IMR-90 (cell line): ENCODE data around the gene CTSC. TPM values are rescaled to one million over a fixed set of nuclear protein-coding genes. Genes with fewer than 3 reads are reported as not detected.
A peak's percentile ranks its signal among the peaks of the same experiment; 100 is the strongest.

Experiments
- ATAC-seq: fragments of 200-7000 bp; cut with Tn5 transposase; 2 replicates; pipeline ENCODE4 v1.9.1; 2020; ENCODE audit warnings: low read depth, mild to moderate bottlenecking, moderate library complexity
- BruUV-seq: library from RNA; stranded (reverse); fragments of 400-500 nt; replicated peaks from 2 replicates; lab custom pipeline; 2021; lab: Mats Ljungman, UMichigan
- CTCF ChIA-PET: fragments of 300-600 bp; formaldehyde crosslinking; extraction: SDS; loops from one replicate; lab custom pipeline; 2021; ENCODE audit warnings: antibody characterized with exemption; lab: Yijun Ruan, JAX
- POLR2A ChIA-PET: fragments of 300-600 bp; sonication (Branson Sonifier 250); formaldehyde crosslinking; loops from one replicate; lab custom pipeline; 2022; ENCODE audit warnings: antibody characterized with exemption; ENCODE audit not compliant: unreplicated experiment; lab: Charles Lee
- DNase-seq: peaks from one replicate; pipeline ENCODE4 v3.0.0; 2013
- H2AFZ ChIP-seq: replicated peaks from 2 replicates; pipeline ENCODE3; 2013; ENCODE audit warnings: low read length, mild to moderate bottlenecking; ENCODE audit not compliant: poor library complexity
- H2AK5ac ChIP-seq: 2 replicates; pipeline ENCODE4 v1.6.1; 2013; ENCODE audit warnings: low read depth, low read length, inconsistent platforms
- H2AK9ac ChIP-seq: replicated peaks from 2 replicates; pipeline ENCODE3; 2013; ENCODE audit warnings: mild to moderate bottlenecking, low read depth, low read length, moderate library complexity; ENCODE audit not compliant: poor library complexity
- H2BK120ac ChIP-seq: 2 replicates; pipeline ENCODE4 v1.6.1; 2013; ENCODE audit warnings: low read depth, low read length, inconsistent platforms
- H2BK15ac ChIP-seq: 3 replicates; pipeline ENCODE4 v1.6.1; 2013; ENCODE audit warnings: low read depth, low read length, inconsistent platforms
- H2BK20ac ChIP-seq: 2 replicates; pipeline ENCODE4 v1.6.1; 2013; ENCODE audit warnings: low read depth, mild to moderate bottlenecking, inconsistent platforms, low read length, moderate library complexity
- H2BK5ac ChIP-seq: 2 replicates; pipeline ENCODE4 v1.6.1; 2013; ENCODE audit warnings: mild to moderate bottlenecking, low read depth, low read length, inconsistent platforms; ENCODE audit not compliant: poor library complexity, severe bottlenecking
- H3K14ac ChIP-seq: replicated peaks from 2 replicates; pipeline ENCODE4 v1.6.1; 2013; ENCODE audit warnings: low read depth, low read length, inconsistent platforms
- H3K18ac ChIP-seq: 2 replicates; pipeline ENCODE4 v1.6.1; 2013; ENCODE audit warnings: low read depth, low read length, control low read depth
- H3K23ac ChIP-seq: 2 replicates; pipeline ENCODE4 v1.6.1; 2013; ENCODE audit warnings: low read depth, low read length, inconsistent platforms
- H3K27ac ChIP-seq: 2 replicates; pipeline ENCODE4 v1.5.1; 2013; ENCODE audit warnings: mild to moderate bottlenecking, control low read depth, low read length; ENCODE audit not compliant: insufficient read depth
- H3K27me3 ChIP-seq: 2 replicates; pipeline ENCODE4 v1.6.1; 2013; ENCODE audit warnings: low read length; ENCODE audit not compliant: control insufficient read depth, insufficient read depth
- H3K36me3 ChIP-seq: 2 replicates; pipeline ENCODE4 v1.6.1; 2013; ENCODE audit warnings: low read length, mixed read lengths; ENCODE audit not compliant: control insufficient read depth, insufficient read depth
- H3K4ac ChIP-seq: 2 replicates; pipeline ENCODE4 v1.6.1; 2013; ENCODE audit warnings: low read depth, low read length, inconsistent platforms
- H3K4me1 ChIP-seq: 2 replicates; pipeline ENCODE4 v1.6.1; 2013; ENCODE audit warnings: low read length, mixed read lengths; ENCODE audit not compliant: control insufficient read depth, insufficient read depth
- H3K4me2 ChIP-seq: 2 replicates; pipeline ENCODE4 v1.6.1; 2013; ENCODE audit warnings: low read depth, mild to moderate bottlenecking, control low read depth, low read length, moderate library complexity
- H3K4me3 ChIP-seq: 2 replicates; pipeline ENCODE4 v1.5.1; 2013; ENCODE audit warnings: low read depth, mild to moderate bottlenecking, control low read depth, low read length, moderate library complexity; ENCODE audit not compliant: insufficient read depth
- H3K56ac ChIP-seq: 2 replicates; pipeline ENCODE4 v1.6.1; 2013; ENCODE audit warnings: low read length, inconsistent platforms; ENCODE audit not compliant: insufficient read depth; ENCODE audit errors: extremely low read depth
- H3K79me1 ChIP-seq, 2 experiments: 2 replicates each; pipeline ENCODE4 v1.6.1; 2013; ENCODE audit warnings: low read length in 2 of 2, inconsistent platforms in 1 of 2, low read depth in 1 of 2
- H3K9ac ChIP-seq: 2 replicates; pipeline ENCODE4 v1.6.1; 2013; ENCODE audit warnings: low read depth, low read length, control low read depth
- H3K9me1 ChIP-seq: 2 replicates; pipeline ENCODE4 v1.6.1; 2013; ENCODE audit warnings: low read length, inconsistent platforms; ENCODE audit not compliant: insufficient read depth
- H3K9me3 ChIP-seq: 2 replicates; pipeline ENCODE4 v1.6.1; 2013; ENCODE audit warnings: low read length; ENCODE audit not compliant: control insufficient read depth, insufficient read depth
- H4K20me1 ChIP-seq: 2 replicates; pipeline ENCODE4 v1.6.1; 2013; ENCODE audit warnings: low read length, inconsistent platforms; ENCODE audit not compliant: insufficient read depth
- H4K5ac ChIP-seq: 2 replicates; pipeline ENCODE4 v1.6.1; 2013; ENCODE audit warnings: mild to moderate bottlenecking, low read depth, low read length, control low read depth
- H4K8ac ChIP-seq, 2 experiments: 2 replicates each; pipeline ENCODE4 v1.6.1; 2013; ENCODE audit warnings: low read depth in 2 of 2, low read length in 2 of 2, control low read depth in 1 of 2, inconsistent platforms in 1 of 2
- H4K91ac ChIP-seq: 2 replicates; pipeline ENCODE4 v1.6.1; 2013; ENCODE audit warnings: low read depth, low read length, inconsistent platforms; ENCODE audit not compliant: insufficient read depth
- CHD1 ChIP-seq: IDR thresholded peaks from 2 replicates; pipeline ENCODE4 v1.6.1; 2012; ENCODE audit warnings: low read depth, low read length, improper control_type of control experiment
- WGBS, 2 experiments: methylation state at CpG; one replicate each; pipeline versions ENCODE4 v1.1.5 to v1.1.7; 2013; ENCODE audit warnings: missing lambda C conversion rate in 2 of 2; ENCODE audit not compliant: insufficient read length in 1 of 2; ENCODE audit errors: extremely low coverage in 2 of 2; 5-methylcytosine and 5-hydroxymethylcytosine counted together
- dilution Hi-C: fragments of 300-500 bp; cut with HindIII; formaldehyde crosslinking; loops from one replicate; pipeline ENCODE4 v1.14.3; 2018; ENCODE audit warnings: low sequenced_read_pairs; ENCODE audit not compliant: unreplicated experiment
- in situ Hi-C: fragments of 300-500 bp; cut with MboI; formaldehyde crosslinking; loops from 3 replicates; pipeline ENCODE4 v1.14.3; 2019; ENCODE audit warnings: low sequenced_read_pairs, inconsistent platforms, mixed read lengths
- intact Hi-C: fragments of 100-400 bp; cut with micrococcal nuclease; formaldehyde crosslinking; loops from 2 replicates; pipeline ENCODE4 v1.10.0; 2022
- polyA plus RNA-seq, 3 experiments: library from polyadenylated mRNA; depleted of rRNA; stranded (reverse); fragments of >200 nt; gene quantifications; 2 replicates each; pipeline ENCODE4 v1.2.3, GENCODE V29; 2012; ENCODE audit warnings: low replicate concordance in 1 of 3
- total RNA-seq: library from RNA; depleted of rRNA; stranded (reverse); fragments of >200 nt; gene quantifications from 2 replicates; pipeline ENCODE4 v1.2.3, GENCODE V29; 2012

Gene CTSC
- total and polyA plus RNA-seq, 2 of the 4 experiments (the other 2 are of a cell fraction): 208 to 299 TPM

DNA sequence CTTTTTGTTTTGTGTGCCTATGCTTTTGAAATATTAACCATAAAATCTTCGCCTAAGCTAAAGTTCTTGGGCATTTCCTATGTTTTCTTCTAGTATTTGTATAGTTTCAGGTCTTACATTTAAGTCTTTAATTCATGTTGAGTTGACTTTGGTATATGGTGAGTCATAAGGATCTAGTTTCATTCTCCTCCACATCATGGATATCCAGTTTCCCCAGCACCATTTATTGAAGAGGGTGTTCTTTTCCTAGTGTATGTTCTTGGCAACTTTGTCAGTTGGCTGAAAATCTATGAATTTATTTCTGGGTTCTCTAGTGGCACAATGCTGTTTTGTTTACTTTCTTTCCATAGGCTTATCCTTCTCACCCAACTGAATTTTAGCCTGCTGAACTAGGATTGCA lies 49.0 kb downstream of the CTSC start:
- no peak overlapping the region for H2BK5ac ChIP-seq
- no peak overlapping the region for H4K8ac ChIP-seq
- H3K79me1 ChIP-seq: no peaks in the 10 kb centered on the region
- no peak overlapping the region for H3K4ac ChIP-seq
- H3K4me1 ChIP-seq: peaks cover 2% of the 10 kb centered on the region; the same call in 1 of the 2 replicates
- H2BK120ac ChIP-seq: no peak overlapping the region
- ATAC-seq: no peak
- intact Hi-C loops: no loop called here
- H4K5ac ChIP-seq: no peak overlapping the region
- H3K9ac ChIP-seq: no peak overlapping the region
- no peak overlapping the region for H2AK9ac ChIP-seq
- no peak overlapping the region for H2AK5ac ChIP-seq
- POLR2A ChIA-PET: no interaction called here
- H2BK20ac ChIP-seq: no peak overlapping the region
- TF ChIP-seq CHD1: no peak
- peak; percentile 36 for DNase-seq
- H3K9me3 ChIP-seq: no peaks in the 10 kb centered on the region
- no peak overlapping the region for H3K18ac ChIP-seq
- dilution Hi-C loops: no loop called here
- BruUV-seq: no TSS peak
- CTCF ChIA-PET: interaction anchor here (0.6 kb wide), 2 partner anchors 9 to 957 kb away, joined by 3 read pairs; no protein-coding TSS in a partner anchor
- no peak overlapping the region for H3K56ac ChIP-seq
- peaks cover 6% of the 10 kb centered on the region for H3K36me3 ChIP-seq
- no peak overlapping the region for H3K27ac ChIP-seq
- no peaks in the 10 kb centered on the region; the same call in 1 of the 2 replicates for H3K9me1 ChIP-seq
- WGBS, 2 experiments: no CpG with 5 or more reads among the region's 1 CpG
- H3K23ac ChIP-seq: no peak overlapping the region
- H3K27me3 ChIP-seq: no peaks in the 10 kb centered on the region
- in situ Hi-C loops: no loop called here
- H3K4me2 ChIP-seq: no peak overlapping the region
- H4K20me1 ChIP-seq: no peaks in the 10 kb centered on the region
- no peak overlapping the region for H2AFZ ChIP-seq
- no peak overlapping the region for H3K14ac ChIP-seq
- no peak overlapping the region for H2BK15ac ChIP-seq
- no peak overlapping the region for H3K4me3 ChIP-seq
- H4K91ac ChIP-seq: no peak overlapping the region
